HG03196 (cell line): ENCODE measurements around the gene BEST4.
"Not testable (repeated sequence)": the region's sequence is repeated elsewhere in the genome, so short reads cannot be mapped to it uniquely, and the experiment has no call there.

Experiments
- ATAC-seq: cut with Tn5 transposase; IDR thresholded peaks from one replicate; pipeline ENCODE4 v1.9.1; 2021; ENCODE audit not compliant: unreplicated experiment

Gene BEST4

GRCh38 chr1:44803062-44803311, 15.0 kb upstream of the BEST4 start:
- no peak for ATAC-seq

- no peak for ATAC-seq
Measured at GRCh38 chr1:44802306-44803061, 14.5 kb upstream of the BEST4 start.

GRCh38 chr1:44801491-44802305, 13.7 kb upstream of the BEST4 start:
- ATAC-seq: no peak

- ATAC-seq: peak; percentile 85
Measured at GRCh38 chr1:44799770-44800584, 12.0 kb upstream of the BEST4 start, which contains the start of gene PLK3. TSS of gene PLK3 (plus strand) at chr1:44800377. CDS start at chr1:44800464, 87 bp downstream.

GRCh38 chr1:44798481-44799365, 10.8 kb upstream of the BEST4 start:
- ATAC-seq: no peak

GRCh38 chr1:44797886-44798285, 9.9 kb upstream of the BEST4 start:
- not testable (repeated sequence) for ATAC-seq

GRCh38 chr1:44792736-44793502, 4.9 kb upstream of the BEST4 start:
- no peak for ATAC-seq

- no peak for ATAC-seq
Measured at GRCh38 chr1:44790968-44791801, 3.2 kb upstream of the BEST4 start.

- ATAC-seq: no peak
Measured at GRCh38 chr1:44787506-44787905, 464 bp downstream of the BEST4 start.

GRCh38 chr1:44786841-44787426, 1.0 kb downstream of the BEST4 start:
- no peak for ATAC-seq

- no peak for ATAC-seq
Measured at GRCh38 chr1:44786138-44786840, 1.7 kb downstream of the BEST4 start.

- ATAC-seq: no peak
Measured at GRCh38 chr1:44785501-44786137, 2.4 kb downstream of the BEST4 start.

- no peak for ATAC-seq
Measured at GRCh38 chr1:44785029-44785380, 3.0 kb downstream of the BEST4 start.

GRCh38 chr1:44784094-44785028, 3.6 kb downstream of the BEST4 start:
- no peak for ATAC-seq

- ATAC-seq: no peak
Measured at GRCh38 chr1:44783697-44784093, 4.3 kb downstream of the BEST4 start.

GRCh38 chr1:44780583-44781121, 7.3 kb downstream of the BEST4 start:
- ATAC-seq: no peak
